ENCODE measurements around the gene SEMA5A. TPM values are rescaled to one million over a fixed set of nuclear protein-coding genes. Genes with fewer than 3 reads are reported as not detected.

Gene SEMA5A
- total RNA-seq, 1 donor from 2014 or later, result under 0.01 TPM

DNA sequence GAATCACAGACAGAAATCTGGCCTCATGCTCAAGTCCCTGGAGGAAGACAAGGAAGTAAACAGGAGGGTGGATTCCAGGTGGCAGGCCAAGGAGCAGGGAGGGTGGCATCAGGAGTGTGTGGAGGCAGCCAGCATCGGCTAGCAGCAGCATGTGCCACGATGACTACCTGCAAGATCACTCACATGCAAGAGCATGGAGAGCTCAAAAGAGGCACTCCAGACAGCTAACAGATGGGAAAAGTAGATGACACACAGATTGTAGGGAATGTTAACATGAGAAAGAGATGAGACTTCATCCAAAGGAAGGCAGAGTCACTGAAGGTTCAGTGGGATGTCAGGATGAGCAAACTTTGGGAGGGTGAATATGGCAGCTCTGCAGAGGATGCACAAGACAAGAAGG, 104.3 kb downstream of the SEMA5A start:
- no peak for DNase-seq (ENCODE audit: low read depth in 2 of 2)

DNA sequence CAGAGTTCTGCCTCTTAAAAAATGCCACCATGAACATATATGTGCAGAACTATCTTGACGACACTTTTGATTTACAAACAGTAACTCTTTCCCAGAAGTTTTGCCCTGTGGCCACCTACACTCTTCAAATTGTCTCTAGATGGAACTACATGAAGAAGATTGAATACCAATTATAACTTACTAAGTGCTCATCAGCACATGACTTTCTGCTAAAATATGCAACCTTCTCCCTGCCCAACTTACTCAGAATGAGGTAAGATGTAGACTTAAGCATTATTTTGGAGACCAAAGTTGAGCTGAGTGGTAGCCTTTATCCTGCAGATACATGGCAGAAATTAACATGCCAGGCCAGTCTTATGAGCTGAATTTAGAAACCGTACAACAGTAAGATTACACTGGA, 105.4 kb downstream of the SEMA5A start:
- DNase-seq (ENCODE audit: low read depth in 2 of 2), result no peak

DNA sequence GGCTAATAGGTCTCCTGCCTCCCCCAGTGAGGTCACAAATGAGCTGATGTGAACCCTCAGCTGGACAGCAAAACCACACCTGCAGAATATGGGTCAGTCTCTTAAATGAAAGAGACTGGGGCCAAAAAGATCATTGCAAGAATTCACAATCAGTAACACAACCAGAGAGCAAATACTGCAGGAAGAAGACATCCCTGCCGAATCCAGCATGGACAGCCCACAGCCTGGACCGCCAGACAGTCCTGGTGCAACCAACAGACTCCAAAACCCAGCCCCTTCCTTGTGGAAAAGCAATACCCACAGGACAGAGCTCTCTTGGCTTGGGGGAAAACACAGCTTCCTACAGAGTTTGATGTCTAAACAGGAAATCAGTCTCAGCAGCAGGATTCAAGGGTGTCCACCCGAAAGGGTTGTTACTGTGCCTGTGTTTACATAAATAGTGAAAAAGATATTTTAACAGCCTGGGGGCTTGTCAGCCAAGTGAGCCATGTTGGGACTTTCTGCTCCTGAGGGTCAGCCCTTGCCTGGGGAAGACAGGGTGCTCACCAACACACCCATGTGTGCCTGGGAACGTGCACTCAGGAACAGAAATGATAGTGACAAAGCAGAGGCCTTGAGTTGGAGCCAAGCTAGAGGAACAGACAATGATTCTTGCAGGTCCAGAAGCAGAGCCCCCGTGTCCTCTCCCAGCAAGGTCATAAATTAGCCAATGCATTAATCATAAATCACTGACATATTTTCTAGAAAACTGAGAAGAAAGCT, 106.2 kb downstream of the SEMA5A start:
- DNase-seq (ENCODE audit: low read depth in 2 of 2), result no peak

DNA sequence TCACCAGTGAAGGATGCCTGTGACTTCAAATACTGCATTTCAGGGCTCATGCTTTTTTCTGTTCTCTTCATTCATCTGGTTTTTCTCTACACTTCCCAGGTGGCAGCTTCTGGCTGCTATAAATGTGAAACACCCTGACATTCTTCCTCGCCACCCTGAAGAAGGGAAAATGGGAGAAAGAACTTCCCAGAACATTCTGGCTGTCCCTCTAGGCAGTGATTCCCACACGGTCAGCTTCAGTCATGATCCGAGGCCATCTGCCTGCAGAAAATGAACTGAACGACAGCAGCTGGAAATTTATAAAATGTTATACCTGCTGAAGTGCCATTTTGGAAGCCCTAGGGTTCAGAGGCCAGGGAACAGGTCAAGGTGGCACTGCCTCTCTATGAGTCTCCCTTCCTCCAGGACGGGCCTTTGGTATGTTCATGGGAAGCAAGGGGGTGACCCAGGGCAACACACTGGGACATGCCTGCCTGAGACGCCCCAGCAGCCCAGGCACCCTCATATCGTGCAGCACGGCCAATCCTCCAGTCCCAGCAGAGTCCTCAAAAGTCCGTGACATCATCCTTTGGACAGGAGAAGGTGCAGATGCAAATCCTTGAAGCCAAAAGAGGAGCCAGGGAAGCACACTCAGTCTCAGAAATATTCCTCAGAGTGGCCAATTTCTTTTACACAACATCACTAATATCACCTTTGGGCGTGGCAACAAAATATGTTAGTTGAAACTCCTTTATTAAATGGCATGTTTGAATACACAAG, 107.1 kb downstream of the SEMA5A start:
- DNase-seq (ENCODE audit: low read depth in 2 of 2), result no peak

DNA sequence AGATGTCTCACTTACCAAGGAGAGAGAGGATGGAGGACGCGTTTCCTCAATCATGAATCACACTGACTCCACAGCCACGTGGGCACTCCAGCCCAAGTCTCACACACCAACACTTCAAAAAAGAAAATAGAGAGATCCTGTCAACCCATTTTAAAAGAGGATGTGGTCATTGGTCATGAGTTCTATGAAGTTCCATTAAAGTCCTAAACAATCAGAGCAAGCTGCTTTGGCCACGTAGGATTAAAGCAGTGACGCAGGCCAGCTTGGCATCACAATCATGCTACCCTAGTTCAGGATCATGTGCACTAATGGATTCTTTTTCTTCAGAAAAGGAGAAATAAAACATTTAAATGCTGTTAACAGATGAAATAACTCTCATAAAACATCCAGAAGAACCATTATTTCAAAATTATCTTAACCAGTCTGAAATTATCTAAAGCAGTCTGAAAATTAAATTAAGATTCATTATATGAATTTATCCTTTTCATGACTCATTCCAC, 108.1 kb downstream of the SEMA5A start:
- peak in 1 of 2 donors; percentile 6 for DNase-seq (ENCODE audit: low read depth in 2 of 2)

DNA sequence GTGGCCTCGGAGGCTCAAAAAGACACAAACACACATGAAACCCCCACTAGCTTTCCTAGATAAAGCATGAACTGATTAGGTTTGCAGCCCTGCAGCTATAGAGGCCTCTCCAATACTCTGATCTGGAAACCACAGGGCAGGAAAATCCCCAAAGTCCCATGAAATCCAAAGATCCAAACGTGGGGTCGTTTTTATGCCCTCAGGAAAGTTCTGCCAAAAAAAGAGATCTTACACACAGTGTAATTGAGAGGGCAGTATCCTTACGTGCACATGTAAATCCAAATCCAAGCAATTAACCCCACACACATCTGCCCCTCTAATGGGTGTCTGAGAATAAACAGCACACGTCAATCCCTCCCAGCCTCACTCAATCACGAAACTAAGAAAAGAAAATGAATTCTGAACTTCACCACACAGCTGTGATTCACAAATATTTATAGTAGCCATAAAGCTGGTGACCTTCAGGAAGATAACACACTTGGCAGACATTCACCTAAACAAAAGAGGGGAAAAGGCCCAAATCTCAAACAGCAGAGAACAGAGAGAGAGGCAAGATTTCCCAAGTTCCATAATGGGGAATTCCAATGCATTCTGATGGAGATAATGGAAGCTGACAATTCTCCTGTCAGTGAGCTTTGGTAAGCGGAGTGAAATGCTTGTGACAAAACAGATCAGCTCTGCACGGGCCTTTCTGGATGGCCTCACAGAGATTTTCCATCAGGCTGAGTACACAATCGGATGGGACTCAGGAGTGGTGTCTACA, 114.2 kb downstream of the SEMA5A start:
- peak in 1 of 2 donors; percentile 50 for DNase-seq (ENCODE audit: low read depth in 2 of 2)

DNA sequence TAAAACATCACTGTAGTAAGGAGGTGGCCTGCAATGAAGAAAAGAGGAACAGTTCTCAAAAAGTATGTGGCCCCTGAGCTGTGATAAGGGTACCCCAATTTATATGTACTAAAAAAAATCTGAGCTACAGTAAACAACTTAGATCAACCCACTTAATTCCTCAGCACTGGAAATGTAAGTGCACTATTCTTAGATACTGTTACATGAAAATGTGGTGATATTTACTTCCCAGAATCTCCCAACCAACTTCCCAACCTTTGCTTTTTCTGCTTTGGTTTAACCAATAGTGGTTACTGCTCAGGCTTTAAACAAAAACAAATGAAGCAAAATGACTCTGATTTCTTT, 114.8 kb downstream of the SEMA5A start:
- no peak for DNase-seq (ENCODE audit: low read depth in 2 of 2)

DNA sequence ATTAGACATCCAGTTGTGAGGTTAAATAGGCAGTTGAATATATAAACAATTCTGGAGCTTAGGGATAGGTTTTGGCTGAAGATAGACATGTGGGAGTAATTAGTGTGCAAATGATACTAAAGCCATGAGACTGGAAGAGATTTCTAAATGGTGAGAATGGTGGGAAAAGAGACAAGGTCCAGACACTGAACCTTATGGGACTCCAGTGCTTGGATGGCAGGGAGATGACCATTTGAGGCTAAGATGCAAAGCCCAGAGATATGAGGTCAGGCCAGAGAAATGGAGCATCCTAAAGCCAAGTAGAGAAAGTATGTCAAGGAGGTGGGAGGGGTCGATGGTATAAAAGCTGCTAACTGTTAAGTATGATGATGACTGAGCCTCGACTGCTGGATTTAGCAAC, 115.6 kb downstream of the SEMA5A start:
- DNase-seq (ENCODE audit: low read depth in 2 of 2), result no peak

DNA sequence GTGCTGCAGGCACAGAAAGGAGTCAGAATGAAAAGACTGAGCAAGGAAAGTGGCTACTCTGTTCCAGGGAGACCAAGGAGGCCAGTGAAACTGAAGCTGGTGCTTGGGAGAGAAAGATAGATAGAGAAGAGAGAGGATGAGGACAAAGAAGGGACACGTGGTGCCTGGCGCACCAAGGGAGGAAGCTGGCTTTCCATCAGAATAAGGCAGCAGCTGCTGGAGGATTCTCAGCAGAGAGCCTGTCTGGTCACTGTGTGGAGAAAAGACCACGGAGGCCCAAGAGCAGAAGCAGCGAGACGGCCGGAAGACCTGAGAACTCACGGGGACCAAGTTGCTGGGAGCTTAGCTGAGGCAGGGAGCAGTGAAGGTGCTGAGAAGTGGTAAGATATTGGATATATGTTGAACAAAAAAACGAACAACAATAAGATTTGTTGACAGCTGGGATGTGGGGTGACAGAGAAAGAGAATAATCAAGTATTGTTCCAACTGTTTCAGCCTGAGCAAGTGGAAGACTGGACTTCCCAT, 116.1 kb downstream of the SEMA5A start:
- DNase-seq (ENCODE audit: low read depth in 2 of 2), result no peak

DNA sequence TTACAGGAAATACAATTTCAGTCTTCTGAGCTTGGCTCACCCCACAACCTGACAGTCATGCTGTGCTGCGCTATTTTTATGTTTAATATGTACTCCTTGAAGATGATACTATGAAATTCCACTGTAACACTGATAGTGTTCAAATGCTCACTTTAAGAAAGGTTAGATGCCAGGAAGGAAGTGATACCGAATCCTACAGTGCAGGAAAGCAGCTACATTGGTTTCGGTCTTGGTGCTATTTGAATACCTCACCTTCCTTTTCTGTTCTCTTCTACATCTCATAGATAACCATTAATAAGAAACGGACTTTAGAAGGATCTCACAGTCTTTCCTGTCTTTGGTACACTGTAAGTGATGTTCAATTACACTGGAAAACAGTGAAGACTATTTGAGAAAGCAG, 117.6 kb downstream of the SEMA5A start:
- DNase-seq (ENCODE audit: low read depth in 2 of 2), result no peak

DNA sequence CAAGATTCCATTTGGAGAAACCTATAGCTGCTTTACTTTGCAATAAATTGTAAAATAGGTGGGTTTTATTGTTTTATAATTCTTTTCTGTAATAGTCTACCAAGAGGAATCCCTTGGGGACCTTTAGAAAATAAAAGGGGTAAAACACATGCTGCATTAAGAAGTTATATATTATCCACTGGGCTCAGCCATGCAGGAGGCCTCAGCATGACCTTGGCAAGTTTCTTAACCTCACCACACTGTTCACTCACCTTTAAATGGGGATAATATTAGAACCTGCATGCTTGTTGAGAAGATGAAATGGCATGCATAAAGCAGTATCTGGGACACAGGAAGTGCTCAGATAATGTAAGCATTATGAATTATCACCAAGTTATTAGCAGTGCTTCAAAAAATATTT, 120.2 kb downstream of the SEMA5A start:
- DNase-seq (ENCODE audit: low read depth in 2 of 2), result no peak

DNA sequence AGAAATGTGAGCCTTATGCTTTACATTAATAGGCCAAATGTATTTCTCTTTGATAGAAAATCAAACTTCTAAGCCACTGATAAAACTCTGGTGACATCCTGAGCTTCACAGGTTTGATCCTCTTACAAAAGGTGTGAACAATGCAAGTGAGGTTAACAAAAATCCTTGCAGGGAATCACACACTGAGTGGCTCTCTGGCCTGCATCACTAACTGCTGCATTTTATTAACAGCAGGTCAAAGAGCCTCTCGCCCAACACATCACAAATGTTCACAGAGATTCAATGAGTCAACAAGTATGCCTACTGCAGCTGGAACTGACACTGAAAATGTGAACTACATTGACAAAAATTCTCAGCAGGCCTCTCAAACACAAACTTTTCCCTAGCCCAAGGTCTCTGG, 122.3 kb downstream of the SEMA5A start:
- DNase-seq (ENCODE audit: low read depth in 2 of 2), result no peak

DNA sequence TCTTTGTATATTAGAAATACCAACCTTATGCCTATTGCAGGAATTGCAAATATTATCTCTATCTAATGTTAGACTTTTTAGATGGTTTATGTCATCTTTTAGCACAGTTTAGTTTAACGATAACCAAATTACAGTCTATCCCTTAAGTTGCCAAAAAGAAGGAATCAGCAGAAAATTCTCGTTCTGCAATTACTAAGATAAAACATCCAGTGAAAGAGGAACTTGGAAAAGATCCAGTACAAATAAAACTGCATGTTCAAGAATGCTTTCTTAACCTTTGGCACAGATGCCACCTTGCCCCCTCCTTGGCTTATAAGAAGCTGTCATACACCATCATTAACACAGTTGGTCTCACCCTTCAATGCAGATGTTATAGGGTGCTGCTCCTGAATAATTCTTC, 124.0 kb downstream of the SEMA5A start:
- DNase-seq (ENCODE audit: low read depth in 2 of 2), result no peak

DNA sequence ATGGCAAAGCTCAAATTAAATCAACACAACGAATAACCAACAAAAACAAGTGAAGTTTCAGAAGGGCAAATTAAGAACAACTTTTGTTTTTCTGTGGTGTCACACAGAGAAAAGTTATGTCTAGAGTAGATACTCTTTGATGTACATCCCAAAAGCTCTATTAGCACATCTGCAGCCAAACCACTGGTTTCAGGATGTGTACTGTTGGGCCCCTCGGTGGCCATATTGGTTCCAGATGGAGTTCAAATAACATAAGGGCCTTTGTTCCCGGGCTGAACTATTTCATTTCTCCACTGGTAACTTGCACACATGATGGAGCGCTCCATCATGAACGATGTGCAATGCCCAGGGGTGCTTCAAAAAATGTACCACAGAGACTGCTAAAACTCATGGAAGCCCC, 126.1 kb downstream of the SEMA5A start:
- DNase-seq (ENCODE audit: low read depth in 2 of 2), result no peak

DNA sequence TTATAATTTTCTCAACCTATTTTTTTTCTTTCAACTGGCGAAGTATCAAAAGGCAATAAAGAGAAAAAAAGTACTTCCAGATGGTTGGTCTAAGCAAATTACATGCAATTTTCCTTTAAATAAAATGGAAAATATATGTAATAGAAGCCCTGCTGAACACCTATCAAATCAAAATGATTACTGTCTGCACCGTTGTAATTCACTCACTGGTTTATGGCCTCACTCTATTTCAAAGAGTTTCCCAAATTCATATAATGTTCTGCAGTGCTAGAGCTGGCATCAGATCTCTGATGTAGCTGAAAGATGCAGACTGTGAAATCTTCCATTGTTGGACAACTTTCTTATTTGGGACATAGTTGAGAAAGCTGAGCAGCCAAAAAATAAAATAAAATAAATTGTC, 130.3 kb downstream of the SEMA5A start:
- DNase-seq (ENCODE audit: low read depth in 2 of 2), result no peak

DNA sequence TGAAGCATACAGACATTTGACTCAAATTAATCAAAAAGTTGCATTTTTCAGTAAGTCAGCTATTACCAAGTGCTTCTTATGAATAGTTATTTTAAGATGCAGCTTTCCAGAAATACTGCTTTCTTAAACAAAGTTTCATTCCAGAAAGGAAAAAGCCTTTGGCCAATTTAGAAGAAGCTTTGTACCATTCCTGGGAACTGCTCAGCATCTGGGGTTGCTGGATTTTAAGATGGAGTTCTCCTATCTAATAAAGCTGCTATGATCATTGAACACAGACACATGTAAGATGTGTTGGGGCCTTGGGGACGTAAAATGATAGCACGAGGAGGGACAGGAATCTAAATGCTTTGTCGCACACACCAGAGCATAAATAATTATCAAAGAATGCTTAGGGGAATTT, 130.8 kb downstream of the SEMA5A start:
- DNase-seq (ENCODE audit: low read depth in 2 of 2), result no peak

DNA sequence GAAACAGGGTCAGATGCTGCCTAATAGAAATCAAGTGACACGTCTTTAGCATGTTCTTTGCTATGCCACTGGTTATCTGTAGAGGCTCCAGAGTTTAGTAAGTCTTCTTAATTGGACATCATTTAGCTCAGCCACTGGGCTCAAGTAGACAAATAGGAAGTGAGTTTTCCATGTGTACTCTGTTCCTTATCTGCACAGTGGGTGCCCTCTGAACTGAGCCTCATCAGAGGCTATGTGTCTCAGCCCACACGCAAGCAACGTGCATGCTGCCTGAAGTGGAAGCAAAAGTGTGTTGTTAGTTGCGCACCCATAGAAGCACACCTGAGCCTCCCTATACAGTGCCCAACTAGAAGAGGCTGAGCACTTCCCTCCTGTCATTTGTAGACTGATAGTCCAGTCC, 134.7 kb downstream of the SEMA5A start:
- DNase-seq (ENCODE audit: low read depth in 2 of 2), result no peak

DNA sequence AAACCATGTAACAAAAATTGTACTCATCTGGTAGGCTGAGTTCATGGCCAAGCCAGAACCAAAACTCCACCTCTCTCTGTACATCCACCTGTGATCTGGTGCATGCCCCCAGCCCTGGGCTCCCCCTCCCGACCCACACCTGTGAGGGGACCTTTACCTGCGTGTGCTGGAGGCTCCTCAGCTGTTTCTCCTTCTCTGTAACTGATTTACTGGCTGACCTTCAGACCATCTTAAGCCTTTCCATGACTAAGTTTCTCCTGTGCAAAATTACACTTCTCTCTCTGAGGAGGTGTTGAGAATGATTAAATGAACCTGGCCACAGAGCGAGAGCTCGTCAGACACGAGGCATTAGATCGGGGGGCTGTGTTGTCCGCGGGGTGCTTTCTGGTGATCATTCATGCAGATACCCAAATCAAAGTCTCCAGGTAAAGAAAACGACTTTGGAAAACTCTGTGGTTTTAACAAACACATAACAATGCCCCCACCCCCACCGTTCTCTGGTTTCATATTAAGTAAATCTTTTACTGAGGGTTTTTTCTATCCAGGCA, 136.4 kb downstream of the SEMA5A start:
- no peak for DNase-seq (ENCODE audit: low read depth in 2 of 2)

DNA sequence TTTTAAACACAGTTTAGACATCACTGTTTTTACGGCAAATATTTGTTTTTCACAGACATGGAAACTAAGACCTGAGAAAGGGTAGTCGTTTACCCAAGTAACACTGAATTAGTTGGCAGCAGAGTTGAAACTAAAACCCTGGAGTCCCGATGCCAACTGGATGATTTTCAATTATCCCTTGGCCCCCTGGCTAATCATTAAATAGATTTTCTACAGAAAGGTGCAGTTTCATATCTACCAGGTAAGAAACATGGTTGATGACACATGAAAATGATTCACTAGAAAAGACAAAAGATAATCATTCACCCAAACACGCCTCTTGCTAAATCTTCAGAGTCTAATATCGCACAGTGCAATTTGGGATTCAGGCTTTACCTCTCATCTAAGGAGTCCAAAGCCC, 136.9 kb downstream of the SEMA5A start:
- no peak for DNase-seq (ENCODE audit: low read depth in 2 of 2)

DNA sequence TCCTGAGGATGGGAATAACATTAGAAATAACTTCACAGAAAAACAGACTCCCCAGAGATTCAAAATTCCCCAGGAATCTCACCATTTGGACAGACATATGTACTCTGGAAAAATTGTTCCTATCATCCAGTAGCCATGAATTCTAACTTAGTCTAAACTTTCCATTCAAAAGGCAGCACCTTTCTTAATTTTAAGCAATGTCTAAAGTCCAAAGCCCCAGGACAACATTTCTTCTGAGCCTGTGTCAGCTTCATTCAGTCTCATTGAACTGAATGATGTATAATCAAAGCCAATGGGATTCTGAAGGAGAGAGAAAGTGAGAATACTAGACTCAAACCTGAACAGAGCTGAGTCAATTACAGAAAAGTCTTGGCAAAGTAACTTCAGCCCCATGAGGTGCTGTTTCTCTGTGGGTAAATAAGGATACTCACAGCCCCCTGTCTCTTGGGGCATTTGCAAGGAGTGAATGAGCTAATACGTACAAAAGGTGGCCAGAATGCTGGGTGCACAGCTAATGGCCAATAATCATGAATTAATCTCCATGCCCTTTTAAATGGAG, 140.6 kb downstream of the SEMA5A start:
- no peak for DNase-seq (ENCODE audit: low read depth in 2 of 2)

DNA sequence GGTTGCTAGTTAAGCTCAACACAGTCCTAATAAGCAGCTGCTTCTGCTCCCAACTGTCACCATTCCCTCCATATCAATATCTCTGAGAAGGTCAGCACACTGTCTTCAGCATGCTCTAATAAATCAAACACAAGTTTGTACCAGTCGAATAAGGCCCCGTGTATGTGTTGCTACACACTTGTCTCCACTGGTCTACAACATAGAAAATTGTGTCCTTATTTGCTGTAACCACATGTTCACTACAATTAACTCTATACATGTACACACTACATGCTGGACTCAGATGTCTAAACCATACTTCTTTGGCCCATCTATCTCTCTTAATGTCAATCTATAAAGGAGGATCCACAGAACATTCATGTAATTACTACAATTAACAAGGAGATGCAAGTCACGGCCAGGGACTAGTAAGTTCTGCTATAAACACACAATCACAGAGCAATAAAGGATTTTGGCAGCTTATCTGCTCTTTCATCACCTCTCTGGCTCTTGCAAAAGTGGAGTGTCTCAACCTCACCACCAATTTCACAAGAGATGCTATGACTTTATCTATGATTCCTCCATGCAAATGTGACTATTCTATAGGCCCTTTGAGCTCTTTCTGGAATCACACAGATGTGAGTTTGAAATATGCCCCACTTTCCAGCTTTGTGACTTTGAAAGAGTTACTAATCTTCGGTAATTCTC, 143.9 kb downstream of the SEMA5A start:
- no peak for DNase-seq (ENCODE audit: low read depth in 2 of 2)
